Body of pancreas (tissue), 4 donors: ENCODE results near the gene CCNL1.

Experiments used
- POLR2A ChIP-seq, 3 donors: fragments of 450-650 bp; IDR thresholded peaks; one replicate each; pipeline ENCODE4 v1.6.1; 2016; ENCODE audit warnings: antibody characterized with exemption in 3 of 3, mild to moderate bottlenecking in 2 of 3
- TF ChIP-seq, protein P1 (sequence below), 7 experiments: fragments of 450-650 bp in 4 of 7; fragments of 200-600 bp in 3 of 7; sonication (generic) in 3 of 7; IDR thresholded peaks; one replicate each; pipeline ENCODE4 v1.5.1; 2016 to 2019; ENCODE audit warnings: antibody characterized with exemption in 7 of 7

GRCh38 chr3:157157836-157158235 lies 2.1 kb downstream of the CCNL1 start:
- TF ChIP-seq, protein P1, sequence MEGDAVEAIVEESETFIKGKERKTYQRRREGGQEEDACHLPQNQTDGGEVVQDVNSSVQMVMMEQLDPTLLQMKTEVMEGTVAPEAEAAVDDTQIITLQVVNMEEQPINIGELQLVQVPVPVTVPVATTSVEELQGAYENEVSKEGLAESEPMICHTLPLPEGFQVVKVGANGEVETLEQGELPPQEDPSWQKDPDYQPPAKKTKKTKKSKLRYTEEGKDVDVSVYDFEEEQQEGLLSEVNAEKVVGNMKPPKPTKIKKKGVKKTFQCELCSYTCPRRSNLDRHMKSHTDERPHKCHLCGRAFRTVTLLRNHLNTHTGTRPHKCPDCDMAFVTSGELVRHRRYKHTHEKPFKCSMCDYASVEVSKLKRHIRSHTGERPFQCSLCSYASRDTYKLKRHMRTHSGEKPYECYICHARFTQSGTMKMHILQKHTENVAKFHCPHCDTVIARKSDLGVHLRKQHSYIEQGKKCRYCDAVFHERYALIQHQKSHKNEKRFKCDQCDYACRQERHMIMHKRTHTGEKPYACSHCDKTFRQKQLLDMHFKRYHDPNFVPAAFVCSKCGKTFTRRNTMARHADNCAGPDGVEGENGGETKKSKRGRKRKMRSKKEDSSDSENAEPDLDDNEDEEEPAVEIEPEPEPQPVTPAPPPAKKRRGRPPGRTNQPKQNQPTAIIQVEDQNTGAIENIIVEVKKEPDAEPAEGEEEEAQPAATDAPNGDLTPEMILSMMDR (IDR thresholded peaks at IDR 0.05), result no peak
- no peak for TF ChIP-seq POLR2A (IDR thresholded peaks at IDR 0.05)
